Measurements from ENCODE around the gene COL9A1. TPM values are rescaled to one million over a fixed set of nuclear protein-coding genes. Genes with fewer than 3 reads are reported as not detected.
A peak's percentile ranks its signal among the peaks of the same experiment; 100 is the strongest.

COL9A1 gene
- total RNA-seq, 1 experiment from 2014 or later = 7.8 TPM

DNA sequence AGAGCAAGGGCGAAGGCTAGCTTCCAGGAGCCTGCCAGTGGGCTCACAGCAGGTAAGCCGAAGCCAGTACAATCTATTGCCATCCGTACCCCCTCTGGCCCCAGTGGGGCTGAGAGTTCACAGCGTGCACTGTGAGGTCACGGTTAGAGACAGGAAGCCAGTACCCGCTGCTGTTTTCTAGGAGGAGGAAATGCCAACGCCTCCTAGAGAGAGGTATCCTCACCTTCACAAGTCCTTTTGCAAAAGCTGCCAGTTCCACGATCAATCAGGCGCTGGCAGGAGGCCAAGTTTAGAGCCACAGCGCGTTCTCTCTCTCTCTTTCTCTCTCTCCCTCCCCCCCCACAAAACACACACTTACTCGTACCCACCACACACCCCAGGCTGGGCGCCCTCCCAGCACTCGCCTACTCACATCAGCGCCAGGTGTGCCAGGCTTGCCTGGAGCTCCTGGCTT, 22.5 kb downstream of the COL9A1 start:
- Histone ChIP-seq H2BK120ac (ENCODE audit: low read depth, low read length, poor library complexity, severe bottlenecking) (no peak overlapping the region), H3K27me3 (ENCODE audit: insufficient read depth, low read length) (peaks cover 10% of the 10 kb centered on the region; the same call in 1 of the 2 replicates), H2BK12ac (ENCODE audit: insufficient read length, low read depth, low read length) (no peak overlapping the region), H4K91ac (ENCODE audit: insufficient read length, low read depth, low read length) (no peak overlapping the region), H3K14ac (ENCODE audit: insufficient read depth, low read length) (peak overlapping the region; percentile 69; the same call in 1 of the 2 replicates), H2AFZ (ENCODE audit: low read length) (no peak overlapping the region), H2BK5ac (ENCODE audit: insufficient read length, low read length) (no peak overlapping the region), H3K18ac (ENCODE audit: insufficient read length, low read depth, low read length) (no peak overlapping the region), H3K9ac (ENCODE audit: extremely low read depth, insufficient read length, low read length) (no peak overlapping the region), H3K79me2 (ENCODE audit: insufficient read depth, low read length) (no peaks in the 10 kb centered on the region), H4K8ac (replicated peaks; ENCODE audit: insufficient read length, low read depth, low read length) (no peak overlapping the region), H3K79me1 (ENCODE audit: insufficient read depth, low read depth, low read length, poor library complexity, severe bottlenecking) (no peaks in the 10 kb centered on the region), H3K9me3 (ENCODE audit: control insufficient read depth, low read depth, low read length) (no peaks in the 10 kb centered on the region), H4K5ac (ENCODE audit: insufficient read length, low read depth, low read length) (no peak overlapping the region), H3K23ac (ENCODE audit: insufficient read length, low read depth, low read length) (no peak overlapping the region), H2AK5ac (ENCODE audit: insufficient read length, low read length) (no peak overlapping the region), H3K27ac (ENCODE audit: insufficient read length, low read depth, low read length) (no peak overlapping the region), H3K4me2 (ENCODE audit: insufficient read depth, insufficient read length, low read length) (peak overlapping the region; percentile 55), H3K23me2 (ENCODE audit: insufficient read length, low read depth, low read length, poor library complexity, severe bottlenecking) (peaks cover 9% of the 10 kb centered on the region), H3K4ac (ENCODE audit: low read depth, low read length) (no peak overlapping the region), H3K4me1 (ENCODE audit: insufficient read depth, low read length) (no peaks in the 10 kb centered on the region; the same call in 1 of the 2 replicates), H3T11ph (ENCODE audit: low read length) (no peak overlapping the region), H2BK20ac (ENCODE audit: low read depth, low read length, poor library complexity, severe bottlenecking) (no peak overlapping the region), H2BK15ac (ENCODE audit: low read depth, low read length) (no peak overlapping the region), H4K20me1 (ENCODE audit: control insufficient read depth, insufficient read depth, insufficient read length) (no peaks in the 10 kb centered on the region), H3K56ac (ENCODE audit: insufficient read length, low read depth, low read length) (no peak overlapping the region)
- H3K27me3 Mint-ChIP-seq (ENCODE audit: low read depth) = peaks cover 56% of the 10 kb centered on the region
- TF ChIP-seq, protein P1, sequence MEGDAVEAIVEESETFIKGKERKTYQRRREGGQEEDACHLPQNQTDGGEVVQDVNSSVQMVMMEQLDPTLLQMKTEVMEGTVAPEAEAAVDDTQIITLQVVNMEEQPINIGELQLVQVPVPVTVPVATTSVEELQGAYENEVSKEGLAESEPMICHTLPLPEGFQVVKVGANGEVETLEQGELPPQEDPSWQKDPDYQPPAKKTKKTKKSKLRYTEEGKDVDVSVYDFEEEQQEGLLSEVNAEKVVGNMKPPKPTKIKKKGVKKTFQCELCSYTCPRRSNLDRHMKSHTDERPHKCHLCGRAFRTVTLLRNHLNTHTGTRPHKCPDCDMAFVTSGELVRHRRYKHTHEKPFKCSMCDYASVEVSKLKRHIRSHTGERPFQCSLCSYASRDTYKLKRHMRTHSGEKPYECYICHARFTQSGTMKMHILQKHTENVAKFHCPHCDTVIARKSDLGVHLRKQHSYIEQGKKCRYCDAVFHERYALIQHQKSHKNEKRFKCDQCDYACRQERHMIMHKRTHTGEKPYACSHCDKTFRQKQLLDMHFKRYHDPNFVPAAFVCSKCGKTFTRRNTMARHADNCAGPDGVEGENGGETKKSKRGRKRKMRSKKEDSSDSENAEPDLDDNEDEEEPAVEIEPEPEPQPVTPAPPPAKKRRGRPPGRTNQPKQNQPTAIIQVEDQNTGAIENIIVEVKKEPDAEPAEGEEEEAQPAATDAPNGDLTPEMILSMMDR (conservative IDR thresholded peaks at IDR 0.05) = no peak
- peak; percentile 49 for DNase-seq
- peaks cover 0 to 6% (median 6%) of the 10 kb centered on the region in 3 experiments; a peak in 4 of 7 replicates for H3K36me3 Mint-ChIP-seq (ENCODE audit: insufficient read depth in 1 of 3, low read depth in 3 of 3)
- WGBS (ENCODE audit: extremely low coverage, insufficient read length, low lambda C conversion rate) = no CpG with 5 or more reads among the region's 15 CpGs
- H3K4me3 Mint-ChIP-seq = peak overlapping the region; percentile 14 to 26; a peak in 2 of 5 replicates
- H3K27ac Mint-ChIP-seq = no peak overlapping the region
- peaks cover 6 to 8% of the 10 kb centered on the region in 2 experiments; a peak in 4 of 5 replicates for H3K9me3 Mint-ChIP-seq
- peaks cover 11 to 18% of the 10 kb centered on the region in 2 experiments for H3K4me1 Mint-ChIP-seq

Measured in H9 (cell line).